H1 (cell line): Measurements from ENCODE around the gene ESR1. TPM values are rescaled to one million over a fixed set of nuclear protein-coding genes. Genes with fewer than 3 reads are reported as not detected.

Experiments used
- CBX5 ChIP-seq: fragments of 300-800, 300-1000 bp; sonication (generic); IDR thresholded peaks from 2 replicates; pipeline ENCODE4 v1.7.1; 2016; ENCODE audit warnings: antibody characterized with exemption, low read length, low read depth
- NANOG ChIP-seq: IDR thresholded peaks from 2 replicates; pipeline ENCODE4 v1.6.1; 2011; ENCODE audit warnings: low read length, low read depth, mild to moderate bottlenecking, inconsistent platforms; ENCODE audit not compliant: insufficient read depth, poor library complexity, severe bottlenecking
- SP2 ChIP-seq: IDR thresholded peaks from 2 replicates; pipeline ENCODE4 v1.6.1; 2012; ENCODE audit warnings: mild to moderate bottlenecking, low read length, inconsistent platforms
- TAF1 ChIP-seq: IDR thresholded peaks from 2 replicates; pipeline ENCODE4 v1.6.1; 2011; ENCODE audit warnings: mild to moderate bottlenecking, low read depth, low read length
- YY1 ChIP-seq: IDR thresholded peaks from 2 replicates; pipeline ENCODE4 v1.6.1; 2011; ENCODE audit warnings: low read depth, mild to moderate bottlenecking, low read length
- polyA plus RNA-seq, 7 experiments: library from polyadenylated mRNA; depleted of rRNA in 3 of 7; stranded (reverse) in 5 of 7; unstranded in 2 of 7; fragments of >200 nt in 5 of 7; fragments of 200-250 nt in 2 of 7; gene quantifications; 1 replicate in 5 of 7; 2 replicates in 1 of 7; 4 replicates in 1 of 7; pipeline versions ENCODE4 v1.2.1 to v1.2.3, GENCODE V29; 2011 to 2013; ENCODE audit warnings: missing spikeins in 2 of 7, mixed read lengths in 2 of 7
- total RNA-seq: library from RNA; stranded (reverse); fragmentation: NEBNext Ultra II Directional; extraction: Animal tissue kit (Norgen Biotek cat#: 25700); gene quantifications from 2 replicates; pipeline ENCODE4 v1.2.1, GENCODE V29; 2021
- TF ChIP-seq, protein P1 (sequence below): fragments of 300-600 bp; sonication (generic); IDR thresholded peaks from 2 replicates; pipeline ENCODE4 v1.7.1; 2012; ENCODE audit warnings: low read length, moderate library complexity, mild to moderate bottlenecking, inconsistent platforms; ENCODE audit not compliant: insufficient replicate concordance

The ESR1 gene
- total and polyA plus RNA-seq, 2 of the 8 experiments (the other 6 are each of a cell fraction or from before 2014, with no cell fraction given): 0.03 to 0.17 TPM

GRCh38 chr6:151760486-151760885, 47.0 kb upstream of the ESR1 start (continued):
- TF ChIP-seq, protein P1, sequence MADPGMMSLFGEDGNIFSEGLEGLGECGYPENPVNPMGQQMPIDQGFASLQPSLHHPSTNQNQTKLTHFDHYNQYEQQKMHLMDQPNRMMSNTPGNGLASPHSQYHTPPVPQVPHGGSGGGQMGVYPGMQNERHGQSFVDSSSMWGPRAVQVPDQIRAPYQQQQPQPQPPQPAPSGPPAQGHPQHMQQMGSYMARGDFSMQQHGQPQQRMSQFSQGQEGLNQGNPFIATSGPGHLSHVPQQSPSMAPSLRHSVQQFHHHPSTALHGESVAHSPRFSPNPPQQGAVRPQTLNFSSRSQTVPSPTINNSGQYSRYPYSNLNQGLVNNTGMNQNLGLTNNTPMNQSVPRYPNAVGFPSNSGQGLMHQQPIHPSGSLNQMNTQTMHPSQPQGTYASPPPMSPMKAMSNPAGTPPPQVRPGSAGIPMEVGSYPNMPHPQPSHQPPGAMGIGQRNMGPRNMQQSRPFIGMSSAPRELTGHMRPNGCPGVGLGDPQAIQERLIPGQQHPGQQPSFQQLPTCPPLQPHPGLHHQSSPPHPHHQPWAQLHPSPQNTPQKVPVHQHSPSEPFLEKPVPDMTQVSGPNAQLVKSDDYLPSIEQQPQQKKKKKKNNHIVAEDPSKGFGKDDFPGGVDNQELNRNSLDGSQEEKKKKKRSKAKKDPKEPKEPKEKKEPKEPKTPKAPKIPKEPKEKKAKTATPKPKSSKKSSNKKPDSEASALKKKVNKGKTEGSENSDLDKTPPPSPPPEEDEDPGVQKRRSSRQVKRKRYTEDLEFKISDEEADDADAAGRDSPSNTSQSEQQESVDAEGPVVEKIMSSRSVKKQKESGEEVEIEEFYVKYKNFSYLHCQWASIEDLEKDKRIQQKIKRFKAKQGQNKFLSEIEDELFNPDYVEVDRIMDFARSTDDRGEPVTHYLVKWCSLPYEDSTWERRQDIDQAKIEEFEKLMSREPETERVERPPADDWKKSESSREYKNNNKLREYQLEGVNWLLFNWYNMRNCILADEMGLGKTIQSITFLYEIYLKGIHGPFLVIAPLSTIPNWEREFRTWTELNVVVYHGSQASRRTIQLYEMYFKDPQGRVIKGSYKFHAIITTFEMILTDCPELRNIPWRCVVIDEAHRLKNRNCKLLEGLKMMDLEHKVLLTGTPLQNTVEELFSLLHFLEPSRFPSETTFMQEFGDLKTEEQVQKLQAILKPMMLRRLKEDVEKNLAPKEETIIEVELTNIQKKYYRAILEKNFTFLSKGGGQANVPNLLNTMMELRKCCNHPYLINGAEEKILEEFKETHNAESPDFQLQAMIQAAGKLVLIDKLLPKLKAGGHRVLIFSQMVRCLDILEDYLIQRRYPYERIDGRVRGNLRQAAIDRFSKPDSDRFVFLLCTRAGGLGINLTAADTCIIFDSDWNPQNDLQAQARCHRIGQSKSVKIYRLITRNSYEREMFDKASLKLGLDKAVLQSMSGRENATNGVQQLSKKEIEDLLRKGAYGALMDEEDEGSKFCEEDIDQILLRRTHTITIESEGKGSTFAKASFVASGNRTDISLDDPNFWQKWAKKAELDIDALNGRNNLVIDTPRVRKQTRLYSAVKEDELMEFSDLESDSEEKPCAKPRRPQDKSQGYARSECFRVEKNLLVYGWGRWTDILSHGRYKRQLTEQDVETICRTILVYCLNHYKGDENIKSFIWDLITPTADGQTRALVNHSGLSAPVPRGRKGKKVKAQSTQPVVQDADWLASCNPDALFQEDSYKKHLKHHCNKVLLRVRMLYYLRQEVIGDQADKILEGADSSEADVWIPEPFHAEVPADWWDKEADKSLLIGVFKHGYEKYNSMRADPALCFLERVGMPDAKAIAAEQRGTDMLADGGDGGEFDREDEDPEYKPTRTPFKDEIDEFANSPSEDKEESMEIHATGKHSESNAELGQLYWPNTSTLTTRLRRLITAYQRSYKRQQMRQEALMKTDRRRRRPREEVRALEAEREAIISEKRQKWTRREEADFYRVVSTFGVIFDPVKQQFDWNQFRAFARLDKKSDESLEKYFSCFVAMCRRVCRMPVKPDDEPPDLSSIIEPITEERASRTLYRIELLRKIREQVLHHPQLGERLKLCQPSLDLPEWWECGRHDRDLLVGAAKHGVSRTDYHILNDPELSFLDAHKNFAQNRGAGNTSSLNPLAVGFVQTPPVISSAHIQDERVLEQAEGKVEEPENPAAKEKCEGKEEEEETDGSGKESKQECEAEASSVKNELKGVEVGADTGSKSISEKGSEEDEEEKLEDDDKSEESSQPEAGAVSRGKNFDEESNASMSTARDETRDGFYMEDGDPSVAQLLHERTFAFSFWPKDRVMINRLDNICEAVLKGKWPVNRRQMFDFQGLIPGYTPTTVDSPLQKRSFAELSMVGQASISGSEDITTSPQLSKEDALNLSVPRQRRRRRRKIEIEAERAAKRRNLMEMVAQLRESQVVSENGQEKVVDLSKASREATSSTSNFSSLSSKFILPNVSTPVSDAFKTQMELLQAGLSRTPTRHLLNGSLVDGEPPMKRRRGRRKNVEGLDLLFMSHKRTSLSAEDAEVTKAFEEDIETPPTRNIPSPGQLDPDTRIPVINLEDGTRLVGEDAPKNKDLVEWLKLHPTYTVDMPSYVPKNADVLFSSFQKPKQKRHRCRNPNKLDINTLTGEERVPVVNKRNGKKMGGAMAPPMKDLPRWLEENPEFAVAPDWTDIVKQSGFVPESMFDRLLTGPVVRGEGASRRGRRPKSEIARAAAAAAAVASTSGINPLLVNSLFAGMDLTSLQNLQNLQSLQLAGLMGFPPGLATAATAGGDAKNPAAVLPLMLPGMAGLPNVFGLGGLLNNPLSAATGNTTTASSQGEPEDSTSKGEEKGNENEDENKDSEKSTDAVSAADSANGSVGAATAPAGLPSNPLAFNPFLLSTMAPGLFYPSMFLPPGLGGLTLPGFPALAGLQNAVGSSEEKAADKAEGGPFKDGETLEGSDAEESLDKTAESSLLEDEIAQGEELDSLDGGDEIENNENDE: no peak
- TF ChIP-seq SP2 (no peak), TAF1 (no peak), NANOG (no peak), YY1 (no peak), CBX5 (no peak)
